HepG2 (cell line): ENCODE results near the gene HEMK1. TPM values are rescaled to one million over a fixed set of nuclear protein-coding genes. Genes with fewer than 3 reads are reported as not detected.

ENCODE experiments used
- ATRX ChIP-seq: sonication (generic); formaldehyde crosslinking; IDR thresholded peaks from 2 replicates; pipeline ENCODE4 v1.4.0; 2020; ENCODE audit warnings: missing genetic modification reagents, borderline replicate concordance
- CEBPG ChIP-seq: IDR thresholded peaks from 2 replicates; pipeline ENCODE4 v1.6.1; 2016
- CREM ChIP-seq, 2 experiments: sonication (generic) in 1 of 2; formaldehyde crosslinking in 1 of 2; IDR thresholded peaks; 2 replicates each; pipeline versions ENCODE4 v1.4.0 to v1.6.1; 2016 to 2020; ENCODE audit warnings: antibody characterized with exemption in 1 of 2, mild to moderate bottlenecking in 1 of 2, missing genetic modification reagents in 1 of 2
- DPF2 ChIP-seq: sonication (generic); formaldehyde crosslinking; IDR thresholded peaks from 2 replicates; pipeline ENCODE4 v1.4.0; 2020; ENCODE audit warnings: mild to moderate bottlenecking, low read depth, missing genetic modification reagents, borderline replicate concordance
- DRAP1 ChIP-seq: IDR thresholded peaks from 2 replicates; pipeline ENCODE4 v1.6.1; 2016; ENCODE audit warnings: missing genetic modification reagents, missing compliant biosample characterization
- ELF3 ChIP-seq: IDR thresholded peaks from 2 replicates; pipeline ENCODE4 v1.6.1; 2016; ENCODE audit warnings: missing genetic modification reagents, missing compliant biosample characterization
- FOXA1 ChIP-seq, 2 experiments: fragments of 450-650 bp in 1 of 2; sonication (generic) in 1 of 2; formaldehyde crosslinking in 1 of 2; IDR thresholded peaks; 2 replicates each; pipeline versions ENCODE4 v1.4.0 to v1.6.1; 2016 to 2020; ENCODE audit warnings: missing genetic modification reagents in 1 of 2
- GATA4 ChIP-seq: sonication (generic); IDR thresholded peaks from 2 replicates; pipeline ENCODE4 v1.6.1; 2016; ENCODE audit warnings: antibody characterized with exemption, low read depth, borderline replicate concordance
- GFI1 ChIP-seq: sonication (generic); formaldehyde crosslinking; IDR thresholded peaks from 2 replicates; pipeline ENCODE4 v1.5.0; 2020; ENCODE audit warnings: missing genetic modification reagents, mild to moderate bottlenecking, borderline replicate concordance
- HNF1B ChIP-seq: sonication (generic); formaldehyde crosslinking; IDR thresholded peaks from 2 replicates; pipeline ENCODE4 v1.5.1; 2020; ENCODE audit warnings: mild to moderate bottlenecking, moderate library complexity, missing genetic modification reagents
- KDM1A ChIP-seq: IDR thresholded peaks from 2 replicates; pipeline ENCODE4 v1.6.1; 2016; ENCODE audit warnings: missing compliant biosample characterization
- MEIS1 ChIP-seq: sonication (generic); formaldehyde crosslinking; IDR thresholded peaks from 2 replicates; pipeline ENCODE4 v1.9.0; 2021; ENCODE audit warnings: mild to moderate bottlenecking, missing genetic modification reagents, moderate library complexity, borderline replicate concordance
- NFIB ChIP-seq: sonication (generic); formaldehyde crosslinking; IDR thresholded peaks from 2 replicates; pipeline ENCODE4 v1.9.0; 2021; ENCODE audit warnings: missing genetic modification reagents, mild to moderate bottlenecking, borderline replicate concordance
- PATZ1 ChIP-seq: sonication (generic); formaldehyde crosslinking; IDR thresholded peaks from 2 replicates; pipeline ENCODE4 v1.4.0; 2020; ENCODE audit warnings: missing genetic modification reagents
- PCBP2 ChIP-seq: fragments of 200-400 bp; formaldehyde crosslinking; optimal IDR thresholded peaks from 2 replicates; pipeline ENCODE3; 2018; ENCODE audit warnings: low read length, low read depth; ENCODE audit not compliant: poor library complexity, severe bottlenecking
- PPARG ChIP-seq: conservative IDR thresholded peaks from 2 replicates; pipeline ENCODE4 v1.6.1; 2016; ENCODE audit warnings: missing biosample characterization, missing genetic modification reagents
- SALL1 ChIP-seq: sonication (generic); formaldehyde crosslinking; IDR thresholded peaks from 2 replicates; pipeline ENCODE4 v1.8.0; 2022; ENCODE audit warnings: mild to moderate bottlenecking, missing genetic modification reagents
- SIX4 ChIP-seq: sonication (generic); formaldehyde crosslinking; IDR thresholded peaks from 2 replicates; pipeline ENCODE4 v1.4.0; 2020; ENCODE audit warnings: missing genetic modification reagents
- ZFP36 ChIP-seq: fragments of 150-350 bp; IDR thresholded peaks from 2 replicates; pipeline ENCODE4 v1.6.1; 2018; ENCODE audit warnings: borderline replicate concordance, low read length, low read depth; ENCODE audit not compliant: partially characterized antibody
- ZNF264 ChIP-seq: sonication (generic); formaldehyde crosslinking; IDR thresholded peaks from 2 replicates; pipeline ENCODE4 v1.4.0; 2020; ENCODE audit warnings: missing genetic modification reagents
- ZNF414 ChIP-seq: sonication (generic); formaldehyde crosslinking; IDR thresholded peaks from 2 replicates; pipeline ENCODE4 v1.5.0; 2020; ENCODE audit warnings: missing genetic modification reagents
- ZNF605 ChIP-seq: sonication (generic); formaldehyde crosslinking; IDR thresholded peaks from 2 replicates; pipeline ENCODE4 v1.8.0; 2022; ENCODE audit warnings: mild to moderate bottlenecking, missing genetic modification reagents
- polyA plus RNA-seq, 8 experiments: library from polyadenylated mRNA; depleted of rRNA in 3 of 8; stranded (reverse) in 7 of 8; unstranded in 1 of 8; fragments of >200 nt; fragmentation: Illumina TruSeq in 4 of 8; extraction: Trizol in 4 of 8; gene quantifications; 2 replicates each; pipeline versions ENCODE4 v1.2.1 to v1.2.3, GENCODE V29; 2011 to 2016; ENCODE audit warnings: low read depth in 4 of 8, missing spikeins in 1 of 8, mixed read lengths in 1 of 8; ENCODE audit not compliant: insufficient read depth in 1 of 8
- total RNA-seq, 5 experiments: library from RNA; depleted of rRNA; stranded (reverse); fragments of >200 nt; fragmentation: Illumina TruSeq; extraction: Trizol; gene quantifications; 2 replicates each; pipeline ENCODE4 v1.2.3, GENCODE V29; 2016; ENCODE audit warnings: low read depth in 1 of 5
- TF ChIP-seq, protein P1 (sequence below): sonication (generic); formaldehyde crosslinking; IDR thresholded peaks from 2 replicates; pipeline ENCODE4 v1.4.0; 2020; ENCODE audit warnings: missing genetic modification reagents

HEMK1 gene
- total and polyA plus RNA-seq, 2 of the 13 experiments (the other 11 are each of a cell fraction or from before 2014, with no cell fraction given) = 9.8 to 12.6 TPM

GRCh38 chr3:50588759-50589433, 19.6 kb downstream of the HEMK1 start (continued):
- TF ChIP-seq PATZ1 (CRISPR knock-in tag) (peak; percentile 59), MEIS1 (CRISPR knock-in tag) (peak; percentile 93; the same call in 1 of the 2 replicates), FOXA1 (IDR thresholded peaks at IDR 0.05) (no peak), FOXA1 (CRISPR knock-in tag; IDR thresholded peaks at IDR 0.05) (peak; percentile 77), ZFP36 (peak; percentile 59), PPARG (peak; percentile 57), HNF1B (CRISPR knock-in tag) (no peak), CREM (IDR thresholded peaks at IDR 0.05) (peak; percentile 72), CREM (CRISPR knock-in tag; IDR thresholded peaks at IDR 0.05) (no peak), PCBP2 (no peak), KDM1A (CRISPR knock-in tag) (no peak), DRAP1 (CRISPR knock-in tag) (peak; percentile 43; the same call in 1 of the 2 replicates), ATRX (no peak), SALL1 (peak; percentile 76; the same call in 1 of the 2 replicates), ZNF264 (CRISPR knock-in tag) (peak; percentile 43; the same call in 1 of the 2 replicates), ELF3 (CRISPR knock-in tag) (peak; percentile 55; the same call in 1 of the 2 replicates), GATA4 (peak; percentile 45; the same call in 1 of the 2 replicates), GFI1 (CRISPR knock-in tag) (peak; percentile 49; the same call in 1 of the 2 replicates), NFIB (CRISPR knock-in tag) (no peak), CEBPG (CRISPR knock-in tag) (peak; percentile 44), DPF2 (CRISPR knock-in tag) (peak; percentile 67; the same call in 1 of the 2 replicates), ZNF605 (0 out of 2 replicates have a peak, but pooled peaks have one; percentile 4), ZNF414 (CRISPR knock-in tag) (no peak), SIX4 (0 out of 2 replicates have a peak, but pooled peaks have one; percentile 28)
- TF ChIP-seq, protein P1, sequence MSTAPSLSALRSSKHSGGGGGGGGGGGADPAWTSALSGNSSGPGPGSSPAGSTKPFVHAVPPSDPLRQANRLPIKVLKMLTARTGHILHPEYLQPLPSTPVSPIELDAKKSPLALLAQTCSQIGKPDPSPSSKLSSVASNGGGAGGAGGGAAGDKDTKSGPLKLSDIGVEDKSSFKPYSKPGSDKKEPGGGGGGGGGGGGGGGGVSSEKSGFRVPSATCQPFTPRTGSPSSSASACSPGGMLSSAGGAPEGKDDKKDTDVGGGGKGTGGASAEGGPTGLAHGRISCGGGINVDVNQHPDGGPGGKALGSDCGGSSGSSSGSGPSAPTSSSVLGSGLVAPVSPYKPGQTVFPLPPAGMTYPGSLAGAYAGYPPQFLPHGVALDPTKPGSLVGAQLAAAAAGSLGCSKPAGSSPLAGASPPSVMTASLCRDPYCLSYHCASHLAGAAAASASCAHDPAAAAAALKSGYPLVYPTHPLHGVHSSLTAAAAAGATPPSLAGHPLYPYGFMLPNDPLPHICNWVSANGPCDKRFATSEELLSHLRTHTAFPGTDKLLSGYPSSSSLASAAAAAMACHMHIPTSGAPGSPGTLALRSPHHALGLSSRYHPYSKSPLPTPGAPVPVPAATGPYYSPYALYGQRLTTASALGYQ = 0 out of 2 replicates have a peak, but pooled peaks have one; percentile 51
